Measurements from ENCODE around the gene ARHGAP18. TPM values are rescaled to one million over a fixed set of nuclear protein-coding genes. Genes with fewer than 3 reads are reported as not detected.
A peak's percentile ranks its signal among the peaks of the same experiment; 100 is the strongest.

ARHGAP18 gene
- total RNA-seq, 2 donors from 2014 or later, result 3.7 to 26.7 TPM

GRCh38 chr6:129710450-129711270 is 683 bp upstream of the ARHGAP18 start:
- Mint-ChIP-seq H3K4me1 (peaks cover 28% of the 10 kb centered on the region), H3K27ac (peak overlapping the region; percentile 92), H3K36me3 (ENCODE audit: low read depth) (peaks cover 2% of the 10 kb centered on the region), H3K4me3 (peak overlapping the region; percentile 97), H3K27me3 (peaks cover 5% of the 10 kb centered on the region)
- no peak for ATAC-seq
- H3K9me3 ChIP-seq (ENCODE audit: control insufficient read depth, low read length, poor library complexity, severe bottlenecking), result no peaks in the 10 kb centered on the region
- DNase-seq, result no peak

- no peak for DNase-seq
Measured at GRCh38 chr6:129709196-129709768, 695 bp downstream of the ARHGAP18 start.

GRCh38 chr6:129708496-129709195 is 1.3 kb downstream of the ARHGAP18 start:
- Mint-ChIP-seq H3K27ac (peak overlapping the region; percentile 92), H3K27me3 (peaks cover 5% of the 10 kb centered on the region), H3K4me1 (peaks cover 33% of the 10 kb centered on the region), H3K36me3 (ENCODE audit: low read depth) (peaks cover 6% of the 10 kb centered on the region), H3K4me3 (peak overlapping the region; percentile 97)
- DNase-seq (no peak), ATAC-seq (no peak)
- no peaks in the 10 kb centered on the region for H3K9me3 ChIP-seq (ENCODE audit: control insufficient read depth, low read length, poor library complexity, severe bottlenecking)

More at GRCh38 chr6:129709196-129709768, 695 bp downstream of the ARHGAP18 start:
- peaks cover 6% of the 10 kb centered on the region for H3K36me3 Mint-ChIP-seq (ENCODE audit: low read depth)
- ATAC-seq, result peak; percentile 8
- peaks cover 36% of the 10 kb centered on the region for H3K4me1 Mint-ChIP-seq
- H3K27me3 Mint-ChIP-seq, result peaks cover 5% of the 10 kb centered on the region
- H3K9me3 ChIP-seq (ENCODE audit: control insufficient read depth, low read length, poor library complexity, severe bottlenecking), result no peaks in the 10 kb centered on the region
- H3K27ac Mint-ChIP-seq, result peak overlapping the region; percentile 92
- H3K4me3 Mint-ChIP-seq, result peak overlapping the region; percentile 97

GRCh38 chr6:129707882-129708495 is 2.0 kb downstream of the ARHGAP18 start:
- Mint-ChIP-seq H3K27me3 (peaks cover 5% of the 10 kb centered on the region), H3K4me3 (peak overlapping the region; percentile 52), H3K4me1 (peaks cover 33% of the 10 kb centered on the region), H3K27ac (peak overlapping the region; percentile 67), H3K36me3 (ENCODE audit: low read depth) (peaks cover 6% of the 10 kb centered on the region)
- DNase-seq, result no peak
- no peaks in the 10 kb centered on the region for H3K9me3 ChIP-seq (ENCODE audit: control insufficient read depth, low read length, poor library complexity, severe bottlenecking)
- ATAC-seq, result no peak

- H3K27ac Mint-ChIP-seq, result no peak overlapping the region
- H3K36me3 Mint-ChIP-seq (ENCODE audit: low read depth), result peaks cover 8% of the 10 kb centered on the region
- peaks cover 36% of the 10 kb centered on the region for H3K4me1 Mint-ChIP-seq
- ATAC-seq (no peak), DNase-seq (no peak)
- H3K27me3 Mint-ChIP-seq, result peaks cover 4% of the 10 kb centered on the region
- H3K4me3 Mint-ChIP-seq, result no peak overlapping the region
- H3K9me3 ChIP-seq (ENCODE audit: control insufficient read depth, low read length, poor library complexity, severe bottlenecking), result no peaks in the 10 kb centered on the region
Measured at GRCh38 chr6:129707028-129707427, 2.9 kb downstream of the ARHGAP18 start.

- Mint-ChIP-seq H3K4me3 (no peak overlapping the region), H3K27ac (peak overlapping the region; percentile 42), H3K4me1 (peaks cover 36% of the 10 kb centered on the region), H3K27me3 (no peaks in the 10 kb centered on the region), H3K36me3 (ENCODE audit: low read depth) (peaks cover 8% of the 10 kb centered on the region)
- DNase-seq (no peak), ATAC-seq (no peak)
- no peaks in the 10 kb centered on the region for H3K9me3 ChIP-seq (ENCODE audit: control insufficient read depth, low read length, poor library complexity, severe bottlenecking)
Measured at GRCh38 chr6:129705212-129705611, 4.8 kb downstream of the ARHGAP18 start.

- no peak for ATAC-seq
- no peaks in the 10 kb centered on the region for H3K9me3 ChIP-seq (ENCODE audit: control insufficient read depth, low read length, poor library complexity, severe bottlenecking)
- Mint-ChIP-seq H3K4me3 (no peak overlapping the region), H3K27ac (peak overlapping the region; percentile 42), H3K36me3 (ENCODE audit: low read depth) (peaks cover 6% of the 10 kb centered on the region), H3K27me3 (no peaks in the 10 kb centered on the region), H3K4me1 (peaks cover 34% of the 10 kb centered on the region)
- DNase-seq, result no peak
Measured at GRCh38 chr6:129704708-129705107, 5.3 kb downstream of the ARHGAP18 start.

GRCh38 chr6:129701721-129702455 is 8.1 kb downstream of the ARHGAP18 start:
- H3K27ac Mint-ChIP-seq, result no peak overlapping the region
- H3K4me3 Mint-ChIP-seq, result no peak overlapping the region
- DNase-seq, result no peak
- no peaks in the 10 kb centered on the region for H3K9me3 ChIP-seq (ENCODE audit: control insufficient read depth, low read length, poor library complexity, severe bottlenecking)
- H3K27me3 Mint-ChIP-seq, result no peaks in the 10 kb centered on the region
- ATAC-seq, result no peak
- peaks cover 20% of the 10 kb centered on the region for H3K4me1 Mint-ChIP-seq
- peaks cover 6% of the 10 kb centered on the region for H3K36me3 Mint-ChIP-seq (ENCODE audit: low read depth)

- no peak for DNase-seq
- no peak for ATAC-seq
Measured at GRCh38 chr6:129700666-129701065, 9.3 kb downstream of the ARHGAP18 start.

GRCh38 chr6:129699659-129700058 is 10.3 kb downstream of the ARHGAP18 start:
- H3K27ac Mint-ChIP-seq, result no peak overlapping the region
- peaks cover 18% of the 10 kb centered on the region for H3K4me1 Mint-ChIP-seq
- H3K27me3 Mint-ChIP-seq, result no peaks in the 10 kb centered on the region
- no peak for DNase-seq
- no peak for ATAC-seq
- H3K9me3 ChIP-seq (ENCODE audit: control insufficient read depth, low read length, poor library complexity, severe bottlenecking), result no peaks in the 10 kb centered on the region
- H3K36me3 Mint-ChIP-seq (ENCODE audit: low read depth), result peaks cover 4% of the 10 kb centered on the region
- no peak overlapping the region for H3K4me3 Mint-ChIP-seq

More at GRCh38 chr6:129700666-129701065, 9.3 kb downstream of the ARHGAP18 start:
- H3K4me3 Mint-ChIP-seq, result no peak overlapping the region
- H3K9me3 ChIP-seq (ENCODE audit: control insufficient read depth, low read length, poor library complexity, severe bottlenecking), result no peaks in the 10 kb centered on the region
- H3K27ac Mint-ChIP-seq, result no peak overlapping the region
- H3K27me3 Mint-ChIP-seq, result no peaks in the 10 kb centered on the region
- peaks cover 20% of the 10 kb centered on the region for H3K4me1 Mint-ChIP-seq
- peaks cover 6% of the 10 kb centered on the region for H3K36me3 Mint-ChIP-seq (ENCODE audit: low read depth)

- ATAC-seq, result no peak
- H3K4me1 Mint-ChIP-seq, result peaks cover 15% of the 10 kb centered on the region
Measured at GRCh38 chr6:129698430-129698829, 11.5 kb downstream of the ARHGAP18 start.

GRCh38 chr6:129697788-129698187 is 12.2 kb downstream of the ARHGAP18 start:
- DNase-seq, result no peak
- no peaks in the 10 kb centered on the region for H3K27me3 Mint-ChIP-seq
- no peaks in the 10 kb centered on the region for H3K9me3 ChIP-seq (ENCODE audit: control insufficient read depth, low read length, poor library complexity, severe bottlenecking)
- peaks cover 16% of the 10 kb centered on the region for H3K4me1 Mint-ChIP-seq
- no peak for ATAC-seq
- no peak overlapping the region for H3K27ac Mint-ChIP-seq
- H3K4me3 Mint-ChIP-seq, result no peak overlapping the region
- peaks cover 1% of the 10 kb centered on the region for H3K36me3 Mint-ChIP-seq (ENCODE audit: low read depth)

More at GRCh38 chr6:129698430-129698829, 11.5 kb downstream of the ARHGAP18 start:
- no peaks in the 10 kb centered on the region for H3K9me3 ChIP-seq (ENCODE audit: control insufficient read depth, low read length, poor library complexity, severe bottlenecking)
- no peak for DNase-seq
- H3K36me3 Mint-ChIP-seq (ENCODE audit: low read depth), result peaks cover 2% of the 10 kb centered on the region
- no peak overlapping the region for H3K4me3 Mint-ChIP-seq
- no peak overlapping the region for H3K27ac Mint-ChIP-seq
- no peaks in the 10 kb centered on the region for H3K27me3 Mint-ChIP-seq
